RWPE2 (cell line): ENCODE measurements around the gene SCLY.

Experiments
- ATAC-seq: fragments of 200-7000 bp; cut with Tn5 transposase; 3 replicates; pipeline ENCODE4 v1.9.1; 2021; ENCODE audit warnings: low read depth
- DNase-seq: peaks from one replicate; pipeline ENCODE4 v3.0.0-alpha.2; 2020; ENCODE audit warnings: low spot score
- H3K27ac ChIP-seq: fragments of 450-650 bp; 2 replicates; pipeline ENCODE4 v1.5.1; 2017; ENCODE audit warnings: mild to moderate bottlenecking; ENCODE audit not compliant: poor library complexity, severe bottlenecking
- H3K27me3 ChIP-seq: fragments of 250-450 bp; sonication (Bioruptor Pico); 2 replicates; pipeline ENCODE4 v1.5.1; 2021; ENCODE audit warnings: mild to moderate bottlenecking, moderate library complexity; ENCODE audit not compliant: insufficient read depth, poor library complexity, severe bottlenecking
- H3K36me3 ChIP-seq: fragments of 250-450 bp; sonication (Bioruptor Pico); 2 replicates; pipeline ENCODE4 v1.5.1; 2020; ENCODE audit warnings: low read depth, mild to moderate bottlenecking, moderate library complexity
- H3K4me1 ChIP-seq: fragments of 250-450 bp; sonication (Bioruptor Pico); 2 replicates; pipeline ENCODE4 v1.5.1; 2021; ENCODE audit warnings: mild to moderate bottlenecking, moderate library complexity; ENCODE audit not compliant: insufficient read depth, poor library complexity, severe bottlenecking
- H3K4me3 ChIP-seq: fragments of 250-450 bp; sonication (Bioruptor Pico); 2 replicates; pipeline ENCODE4 v1.5.1; 2021; ENCODE audit warnings: mild to moderate bottlenecking, moderate library complexity; ENCODE audit not compliant: severe bottlenecking
- H3K9me3 ChIP-seq: fragments of 250-450 bp; sonication (Bioruptor Pico); 2 replicates; pipeline ENCODE4 v1.5.1; 2021; ENCODE audit warnings: mild to moderate bottlenecking, moderate library complexity; ENCODE audit not compliant: severe bottlenecking
- CTCF ChIP-seq: fragments of 450-650 bp; IDR thresholded peaks from one replicate; pipeline ENCODE4 v1.5.1; 2017; ENCODE audit warnings: mild to moderate bottlenecking, moderate library complexity; ENCODE audit not compliant: poor library complexity, severe bottlenecking

Gene SCLY

GRCh38 chr2:238024986-238025385 is 35.8 kb upstream of the SCLY start:
- DNase-seq (no peak), ATAC-seq (peak; percentile 48; the same call in 2 of the 3 replicates)
- Histone ChIP-seq H3K27me3 (no peaks in the 10 kb centered on the region), H3K36me3 (peaks cover 8% of the 10 kb centered on the region), H3K9me3 (no peaks in the 10 kb centered on the region), H3K4me3 (no peak overlapping the region), H3K27ac (no peak overlapping the region), H3K4me1 (no peaks in the 10 kb centered on the region)
- no peak for TF ChIP-seq CTCF

GRCh38 chr2:238025741-238026360 is 35.0 kb upstream of the SCLY start:
- Histone ChIP-seq H3K9me3 (no peaks in the 10 kb centered on the region), H3K27ac (no peak overlapping the region), H3K4me3 (no peak overlapping the region), H3K27me3 (no peaks in the 10 kb centered on the region), H3K4me1 (no peaks in the 10 kb centered on the region), H3K36me3 (peaks cover 8% of the 10 kb centered on the region)
- ATAC-seq = no peak
- DNase-seq = no peak
- TF ChIP-seq CTCF = no peak

- peaks cover 14% of the 10 kb centered on the region for H3K36me3 ChIP-seq
- no peak for DNase-seq
- no peaks in the 10 kb centered on the region for H3K4me1 ChIP-seq
These were observed 33.7 kb upstream of the SCLY start for GRCh38 chr2:238027058-238027457.

GRCh38 chr2:238027591-238028415 is 33.0 kb upstream of the SCLY start:
- DNase-seq = no peak
- H3K27ac ChIP-seq = no peak overlapping the region
- H3K36me3 ChIP-seq = peaks cover 22% of the 10 kb centered on the region
- no peak overlapping the region for H3K4me3 ChIP-seq
- no peak for ATAC-seq
- H3K27me3 ChIP-seq = no peaks in the 10 kb centered on the region
- no peaks in the 10 kb centered on the region for H3K4me1 ChIP-seq
- no peaks in the 10 kb centered on the region for H3K9me3 ChIP-seq
- TF ChIP-seq CTCF = no peak

More at GRCh38 chr2:238027058-238027457, 33.7 kb upstream of the SCLY start:
- H3K27ac ChIP-seq = no peak overlapping the region
- no peak overlapping the region for H3K4me3 ChIP-seq
- no peak for ATAC-seq
- no peaks in the 10 kb centered on the region for H3K27me3 ChIP-seq
- no peak for TF ChIP-seq CTCF
- H3K9me3 ChIP-seq = no peaks in the 10 kb centered on the region

- Histone ChIP-seq H3K4me3 (no peak overlapping the region), H3K27ac (no peak overlapping the region), H3K4me1 (no peaks in the 10 kb centered on the region), H3K27me3 (no peaks in the 10 kb centered on the region), H3K9me3 (no peaks in the 10 kb centered on the region), H3K36me3 (peaks cover 22% of the 10 kb centered on the region)
- no peak for TF ChIP-seq CTCF
- DNase-seq = no peak
- ATAC-seq = no peak
These were observed 30.9 kb upstream of the SCLY start for GRCh38 chr2:238029853-238030252.
